Measurements from ENCODE around the gene INHBC. TPM values are rescaled to one million over a fixed set of nuclear protein-coding genes. Genes with fewer than 3 reads are reported as not detected.
"Not testable (repeated sequence)": the region's sequence is repeated elsewhere in the genome, so short reads cannot be mapped to it uniquely, and the experiment has no call there.

INHBC gene
- total RNA-seq, 1 donor from 2014 or later, result not detected

- H3K27me3 Mint-ChIP-seq (ENCODE audit: unreplicated experiment), result no peaks in the 10 kb centered on the region
- no peak overlapping the region for H3K27ac Mint-ChIP-seq (ENCODE audit: unreplicated experiment)
- TF ChIP-seq CTCF (IDR thresholded peaks at IDR 0.05), result no peak
- DNase-seq (ENCODE audit: extremely low spot score, unreplicated experiment), result no peak
- H3K4me1 Mint-ChIP-seq (ENCODE audit: unreplicated experiment), result peaks cover 18% of the 10 kb centered on the region
- H3K4me3 Mint-ChIP-seq (ENCODE audit: unreplicated experiment), result no peak overlapping the region
- H3K9me3 Mint-ChIP-seq (ENCODE audit: unreplicated experiment), result no peaks in the 10 kb centered on the region
- peaks cover 22% of the 10 kb centered on the region for H3K36me3 Mint-ChIP-seq (ENCODE audit: unreplicated experiment)
These were observed 44.4 kb upstream of the INHBC start for GRCh38 chr12:57390174-57390573.

- no peak overlapping the region for H3K4me3 Mint-ChIP-seq (ENCODE audit: unreplicated experiment)
- TF ChIP-seq CTCF (IDR thresholded peaks at IDR 0.05), result no peak
- peaks cover 24% of the 10 kb centered on the region for H3K36me3 Mint-ChIP-seq (ENCODE audit: unreplicated experiment)
- DNase-seq (ENCODE audit: extremely low spot score, unreplicated experiment), result no peak
- H3K4me1 Mint-ChIP-seq (ENCODE audit: unreplicated experiment), result peaks cover under 1% of the 10 kb centered on the region
- no peak overlapping the region for H3K27ac Mint-ChIP-seq (ENCODE audit: unreplicated experiment)
- no peaks in the 10 kb centered on the region for H3K27me3 Mint-ChIP-seq (ENCODE audit: unreplicated experiment)
- no peaks in the 10 kb centered on the region for H3K9me3 Mint-ChIP-seq (ENCODE audit: unreplicated experiment)
These were observed 39.5 kb upstream of the INHBC start for GRCh38 chr12:57395121-57395520.

DNA sequence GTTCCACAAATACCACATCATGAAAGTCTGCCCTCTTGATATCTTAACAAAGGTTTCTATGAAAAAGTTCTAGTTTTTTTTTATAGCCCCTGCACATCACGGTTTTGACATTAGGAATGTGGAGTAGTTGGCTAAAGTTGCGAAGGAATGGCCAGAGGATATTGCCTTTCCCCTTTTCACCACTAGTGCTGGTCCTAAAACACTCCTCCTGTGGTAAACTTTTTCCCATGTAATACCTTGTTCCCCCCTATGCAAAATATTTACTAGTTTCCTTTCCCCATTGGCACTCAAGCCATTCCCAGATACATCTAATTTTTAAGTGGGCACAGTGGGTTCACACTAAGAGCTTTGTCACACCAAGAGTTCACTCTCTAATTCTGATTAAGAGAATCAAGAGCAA lies 37.1 kb upstream of the INHBC start:
- no peak for DNase-seq (ENCODE audit: extremely low spot score, unreplicated experiment)
- no peak overlapping the region for H3K27ac Mint-ChIP-seq (ENCODE audit: unreplicated experiment)
- H3K4me3 Mint-ChIP-seq (ENCODE audit: unreplicated experiment), result no peak overlapping the region
- no peaks in the 10 kb centered on the region for H3K9me3 Mint-ChIP-seq (ENCODE audit: unreplicated experiment)
- H3K36me3 Mint-ChIP-seq (ENCODE audit: unreplicated experiment), result peaks cover 14% of the 10 kb centered on the region
- H3K27me3 Mint-ChIP-seq (ENCODE audit: unreplicated experiment), result no peaks in the 10 kb centered on the region
- TF ChIP-seq CTCF (IDR thresholded peaks at IDR 0.05), result no peak
- no peaks in the 10 kb centered on the region for H3K4me1 Mint-ChIP-seq (ENCODE audit: unreplicated experiment)

- not testable (repeated sequence) for H3K9me3 Mint-ChIP-seq (ENCODE audit: unreplicated experiment); H3K27ac Mint-ChIP-seq (ENCODE audit: unreplicated experiment); H3K36me3 Mint-ChIP-seq (ENCODE audit: unreplicated experiment); H3K27me3 Mint-ChIP-seq (ENCODE audit: unreplicated experiment); H3K4me3 Mint-ChIP-seq (ENCODE audit: unreplicated experiment); DNase-seq (ENCODE audit: extremely low spot score, unreplicated experiment); H3K4me1 Mint-ChIP-seq (ENCODE audit: unreplicated experiment)
These were observed 34.7 kb upstream of the INHBC start for GRCh38 chr12:57399718-57400463.

- no peak overlapping the region for H3K4me3 Mint-ChIP-seq (ENCODE audit: unreplicated experiment)
- no peaks in the 10 kb centered on the region for H3K4me1 Mint-ChIP-seq (ENCODE audit: unreplicated experiment)
- H3K36me3 Mint-ChIP-seq (ENCODE audit: unreplicated experiment), result no peaks in the 10 kb centered on the region
- no peak overlapping the region for H3K27ac Mint-ChIP-seq (ENCODE audit: unreplicated experiment)
- DNase-seq (ENCODE audit: extremely low spot score, unreplicated experiment), result peak; percentile 30
- H3K27me3 Mint-ChIP-seq (ENCODE audit: unreplicated experiment), result no peaks in the 10 kb centered on the region
- no peaks in the 10 kb centered on the region for H3K9me3 Mint-ChIP-seq (ENCODE audit: unreplicated experiment)
- TF ChIP-seq CTCF (IDR thresholded peaks at IDR 0.05), result no peak
These were observed 33.4 kb upstream of the INHBC start for GRCh38 chr12:57401165-57401564.

DNA sequence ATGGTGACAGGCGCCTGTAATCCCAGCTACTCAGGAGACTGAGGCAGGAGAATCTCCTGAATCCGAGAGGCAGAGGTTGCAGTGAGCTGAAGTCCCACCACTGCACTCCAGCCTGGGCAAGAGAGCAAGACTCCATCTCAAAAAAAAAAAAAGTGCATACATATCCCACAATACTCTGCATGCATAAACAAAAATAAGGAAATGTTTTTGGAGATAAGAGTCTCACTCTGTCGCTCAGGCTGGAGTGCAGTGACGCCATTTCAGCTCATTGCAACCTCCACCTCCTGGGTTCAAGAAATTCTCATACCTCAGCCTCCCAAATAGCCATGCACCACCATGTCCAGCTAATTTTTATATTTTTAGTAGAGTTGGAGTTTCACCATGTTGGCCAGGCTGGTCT lies 32.4 kb upstream of the INHBC start:
- not testable (repeated sequence) for H3K36me3 Mint-ChIP-seq (ENCODE audit: unreplicated experiment); H3K4me3 Mint-ChIP-seq (ENCODE audit: unreplicated experiment); H3K4me1 Mint-ChIP-seq (ENCODE audit: unreplicated experiment); DNase-seq (ENCODE audit: extremely low spot score, unreplicated experiment); H3K27me3 Mint-ChIP-seq (ENCODE audit: unreplicated experiment); H3K27ac Mint-ChIP-seq (ENCODE audit: unreplicated experiment); H3K9me3 Mint-ChIP-seq (ENCODE audit: unreplicated experiment)
